Measurements from ENCODE around the gene MRTFA.

Gene MRTFA

GRCh38 chr22:40368836-40369235 is 267.7 kb downstream of the MRTFA start:
- no peak for DNase-seq

- no peak for DNase-seq
Measured at GRCh38 chr22:40368016-40368415, 268.5 kb downstream of the MRTFA start.

GRCh38 chr22:40367342-40367741 is 269.2 kb downstream of the MRTFA start:
- DNase-seq: no peak

GRCh38 chr22:40366068-40366467 is 270.5 kb downstream of the MRTFA start:
- DNase-seq: no peak

- no peak for DNase-seq
Measured at GRCh38 chr22:40364431-40364830, 272.1 kb downstream of the MRTFA start.

GRCh38 chr22:40363059-40363458 is 273.5 kb downstream of the MRTFA start:
- DNase-seq: no peak

GRCh38 chr22:40361100-40361499 is 275.4 kb downstream of the MRTFA start:
- DNase-seq: no peak

All from activated naive CD4-positive, alpha-beta T cell treated with anti-CD3 and anti-CD28 coated beads, Interleukin-2, amount 50 U/mL, for 16 hours (primary cell).